ENCODE measurements around the gene DNLZ. TPM values are rescaled to one million over a fixed set of nuclear protein-coding genes. Genes with fewer than 3 reads are reported as not detected.

DNLZ gene
- total and polyA plus RNA-seq, 8 donors, result 10.1 to 26.8 (median 15.1) TPM

DNA sequence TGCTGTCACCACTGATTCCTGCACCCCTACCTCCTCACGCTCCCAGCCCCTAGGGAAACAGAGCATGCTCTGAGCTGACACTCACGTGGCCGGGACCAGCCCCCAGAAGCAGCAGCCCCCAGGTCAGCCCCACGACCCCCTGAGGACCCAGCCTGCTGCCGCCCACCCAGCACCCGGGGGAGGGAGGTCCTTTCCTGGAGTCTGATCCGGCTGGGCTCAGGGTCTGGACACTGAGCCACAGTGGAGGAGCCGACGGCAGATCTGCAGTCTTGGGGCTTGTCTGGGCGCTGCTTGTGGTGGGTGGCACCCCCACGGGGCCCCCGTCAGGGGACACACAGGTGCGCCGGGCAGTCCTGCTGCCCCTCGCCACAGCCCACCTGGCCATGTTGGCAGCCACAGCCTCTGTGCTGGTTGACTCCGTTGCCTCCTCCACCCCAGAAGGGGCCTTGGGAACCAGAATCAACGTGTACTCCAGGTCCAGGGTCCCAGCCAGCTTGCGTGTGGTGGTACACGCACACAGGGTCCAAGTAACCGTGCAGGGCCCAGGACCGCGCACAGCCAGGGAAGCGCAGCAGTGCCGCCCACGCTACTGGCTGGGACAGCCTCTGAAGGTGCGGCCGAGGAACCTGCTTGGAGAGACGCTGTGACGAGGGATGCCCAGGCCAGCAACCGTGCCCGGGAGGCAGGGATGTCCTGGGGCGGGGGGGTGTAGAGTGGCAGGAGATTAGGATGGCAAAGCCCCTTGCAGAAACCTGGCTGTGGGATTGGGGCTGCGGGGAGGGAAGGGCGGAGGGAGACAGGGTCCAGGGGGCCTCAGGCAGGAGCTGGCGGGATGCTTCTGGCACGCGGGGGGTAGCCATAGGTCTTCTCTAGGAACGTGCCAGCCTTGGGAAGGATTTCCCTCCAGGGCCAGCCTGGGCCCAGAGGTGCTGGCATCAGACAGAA is 3.5 kb downstream of the DNLZ start:
- no peak overlapping the region for H3K27ac ChIP-seq
- DNase-seq, result no peak
- WGBS, 2 donors, result 85 to 88% methylated on average over 33 to 38 of the region's 38 CpGs
- H3K27me3 ChIP-seq, result no peaks in the 10 kb centered on the region
- TF ChIP-seq, protein P1, sequence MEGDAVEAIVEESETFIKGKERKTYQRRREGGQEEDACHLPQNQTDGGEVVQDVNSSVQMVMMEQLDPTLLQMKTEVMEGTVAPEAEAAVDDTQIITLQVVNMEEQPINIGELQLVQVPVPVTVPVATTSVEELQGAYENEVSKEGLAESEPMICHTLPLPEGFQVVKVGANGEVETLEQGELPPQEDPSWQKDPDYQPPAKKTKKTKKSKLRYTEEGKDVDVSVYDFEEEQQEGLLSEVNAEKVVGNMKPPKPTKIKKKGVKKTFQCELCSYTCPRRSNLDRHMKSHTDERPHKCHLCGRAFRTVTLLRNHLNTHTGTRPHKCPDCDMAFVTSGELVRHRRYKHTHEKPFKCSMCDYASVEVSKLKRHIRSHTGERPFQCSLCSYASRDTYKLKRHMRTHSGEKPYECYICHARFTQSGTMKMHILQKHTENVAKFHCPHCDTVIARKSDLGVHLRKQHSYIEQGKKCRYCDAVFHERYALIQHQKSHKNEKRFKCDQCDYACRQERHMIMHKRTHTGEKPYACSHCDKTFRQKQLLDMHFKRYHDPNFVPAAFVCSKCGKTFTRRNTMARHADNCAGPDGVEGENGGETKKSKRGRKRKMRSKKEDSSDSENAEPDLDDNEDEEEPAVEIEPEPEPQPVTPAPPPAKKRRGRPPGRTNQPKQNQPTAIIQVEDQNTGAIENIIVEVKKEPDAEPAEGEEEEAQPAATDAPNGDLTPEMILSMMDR (IDR thresholded peaks at IDR 0.05), result no peak
- no peak for ATAC-seq
- H3K4me1 ChIP-seq, result peaks cover 0 to 6% (median 5%) of the 10 kb centered on the region in 3 donors
- H3K4me3 ChIP-seq, result no peak overlapping the region
- H3K9me3 ChIP-seq, result no peaks in the 10 kb centered on the region
- no peak for FAIRE-seq
- no peaks in the 10 kb centered on the region for H3K36me3 ChIP-seq
- intact Hi-C loops (cut with DNase I), result no loop called here

DNA sequence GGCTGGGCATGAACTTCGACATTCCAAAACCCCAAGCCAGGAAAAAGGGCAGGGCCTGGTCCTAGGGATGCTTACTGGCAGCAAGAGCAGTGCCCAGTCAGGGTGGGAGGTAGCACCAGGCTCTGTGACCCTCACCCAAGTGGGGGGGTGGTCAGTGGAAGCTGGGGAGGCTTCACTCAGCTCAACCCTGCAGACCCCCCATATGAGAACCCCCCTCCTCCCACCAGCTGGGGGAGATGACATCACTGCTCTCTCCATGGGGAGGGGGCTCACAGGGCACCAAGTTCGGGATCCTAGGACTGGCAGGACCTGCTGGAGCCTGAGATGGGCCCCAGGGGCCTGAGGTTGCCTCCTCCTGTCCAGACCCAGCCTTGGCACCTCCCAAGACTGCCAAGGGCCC is 4.7 kb downstream of the DNLZ start:
- DNase-seq (no peak), ATAC-seq (no peak), FAIRE-seq (no peak)
- Histone ChIP-seq H3K36me3 (no peaks in the 10 kb centered on the region), H3K27ac (no peak overlapping the region), H3K27me3 (no peaks in the 10 kb centered on the region), H3K4me1 (peaks cover 0 to 6% (median 5%) of the 10 kb centered on the region in 3 donors), H3K4me3 (no peak overlapping the region), H3K9me3 (no peaks in the 10 kb centered on the region)
- intact Hi-C loops (cut with DNase I), result no loop called here
- TF ChIP-seq, protein P1 (IDR thresholded peaks at IDR 0.05), result no peak
- WGBS, 2 donors, result 78 to 83% methylated on average over 2 of the region's 2 CpGs

DNA sequence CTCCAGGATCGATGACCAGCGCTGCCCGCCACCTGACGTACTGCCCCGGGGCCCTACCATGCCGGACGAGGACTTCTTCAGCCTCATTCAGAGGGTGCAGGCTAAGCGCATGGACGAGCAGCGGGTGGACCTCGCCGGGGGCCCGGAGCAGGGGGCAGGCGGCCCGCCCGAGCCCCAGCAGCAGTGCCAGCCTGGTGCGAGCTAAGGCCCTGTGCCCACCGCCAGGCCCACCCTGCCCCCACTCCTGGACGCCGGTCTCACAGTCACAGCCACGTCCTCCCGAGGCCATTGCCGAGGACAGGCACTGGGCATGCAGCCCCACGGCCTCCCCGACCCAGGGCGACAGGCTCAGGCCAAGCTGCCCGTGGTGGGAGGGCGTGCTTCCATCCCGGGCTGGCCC is 5.5 kb downstream of the DNLZ start:
- no peak for DNase-seq
- TF ChIP-seq, protein P1 (IDR thresholded peaks at IDR 0.05), result no peak
- Histone ChIP-seq H3K36me3 (no peaks in the 10 kb centered on the region), H3K27me3 (no peaks in the 10 kb centered on the region), H3K4me1 (peaks cover 0 to 6% (median 5%) of the 10 kb centered on the region in 3 donors), H3K4me3 (no peak overlapping the region), H3K27ac (no peak overlapping the region), H3K9me3 (no peaks in the 10 kb centered on the region)
- intact Hi-C loops (cut with DNase I), result no loop called here
- 92 to 95% methylated on average over 28 to 29 of the region's 29 CpGs for WGBS, 2 donors
- no peak for FAIRE-seq
- ATAC-seq, result no peak

GRCh38 chr9:136357202-136357725 is 6.3 kb downstream of the DNLZ start:
- Histone ChIP-seq H3K36me3 (no peaks in the 10 kb centered on the region), H3K4me1 (no peaks in the 10 kb centered on the region), H3K9me3 (no peaks in the 10 kb centered on the region), H3K27me3 (no peaks in the 10 kb centered on the region), H3K4me3 (no peak overlapping the region), H3K27ac (no peak overlapping the region)
- no peak for FAIRE-seq
- intact Hi-C loops (cut with DNase I), result no loop called here
- DNase-seq, result no peak
- 87 to 94% methylated on average over 22 of the region's 22 CpGs for WGBS, 2 donors
- TF ChIP-seq, protein P1 (IDR thresholded peaks at IDR 0.05), result no peak
- no peak for ATAC-seq

All from pancreas (tissue), 10 donors.